PFSK-1 (cell line): ENCODE data around the gene FBN1.

Experiments
- FOXP2 ChIP-seq: optimal IDR thresholded peaks from 2 replicates; pipeline ENCODE3; 2011; ENCODE audit warnings: borderline replicate concordance, control low read depth, inconsistent platforms; ENCODE audit not compliant: insufficient read depth; ENCODE audit errors: extremely low read length, extremely low read depth
- POLR2AphosphoS5 ChIP-seq: IDR thresholded peaks from 2 replicates; pipeline ENCODE4 v1.6.1; 2012; ENCODE audit warnings: low read depth, mild to moderate bottlenecking, control low read depth, low read length, moderate library complexity
- REST ChIP-seq, 2 experiments: IDR thresholded peaks; 2 replicates each; pipeline versions ENCODE4 v1.6.1 to v1.8.0; 2011 to 2012; ENCODE audit warnings: low read depth in 2 of 2, low read length in 2 of 2, control low read depth in 1 of 2, inconsistent platforms in 1 of 2, mild to moderate bottlenecking in 1 of 2, moderate library complexity in 1 of 2; ENCODE audit not compliant: insufficient read depth in 1 of 2
- SIN3A ChIP-seq: IDR thresholded peaks from 2 replicates; pipeline ENCODE4 v1.6.1; 2012; ENCODE audit warnings: mild to moderate bottlenecking, low read length, moderate library complexity, borderline replicate concordance; ENCODE audit not compliant: insufficient read depth
- TAF1 ChIP-seq: IDR thresholded peaks from 2 replicates; pipeline ENCODE4 v1.6.1; 2012; ENCODE audit warnings: low read length, control low read depth, borderline replicate concordance; ENCODE audit not compliant: insufficient read depth

- no peak for TF ChIP-seq SIN3A
- no peak for TF ChIP-seq POLR2AphosphoS5
- peak in 1 of 2 experiments; percentile 51; a peak in 1 of 4 replicates for TF ChIP-seq REST (IDR thresholded peaks at IDR 0.05; ENCODE audit: insufficient read depth in 1 of 2, low read depth in 2 of 2, low read length in 2 of 2)
- TF ChIP-seq FOXP2, result no peak
- TF ChIP-seq TAF1, result no peak
Measured at GRCh38 chr15:48563934-48564333, 81.6 kb downstream of the FBN1 start.
